Thyroid gland (tissue), 4 donors: ENCODE results near the gene ERVFRD-1.

Source experiments
- POLR2A ChIP-seq, 2 donors: fragments of 450-650 bp; IDR thresholded peaks; one replicate each; pipeline ENCODE4 v1.6.1; 2017; ENCODE audit warnings: antibody characterized with exemption in 2 of 2, mild to moderate bottlenecking in 2 of 2, moderate library complexity in 1 of 2
- TF ChIP-seq, protein P1 (sequence below), 6 experiments: fragments of 200-600 bp in 3 of 6; fragments of 450-650 bp in 3 of 6; sonication (generic) in 3 of 6; IDR thresholded peaks; one replicate each; pipeline ENCODE4 v1.5.1; 2016 to 2019; ENCODE audit warnings: antibody characterized with exemption in 6 of 6, mild to moderate bottlenecking in 2 of 6, inconsistent platforms in 1 of 6, moderate library complexity in 1 of 6

DNA sequence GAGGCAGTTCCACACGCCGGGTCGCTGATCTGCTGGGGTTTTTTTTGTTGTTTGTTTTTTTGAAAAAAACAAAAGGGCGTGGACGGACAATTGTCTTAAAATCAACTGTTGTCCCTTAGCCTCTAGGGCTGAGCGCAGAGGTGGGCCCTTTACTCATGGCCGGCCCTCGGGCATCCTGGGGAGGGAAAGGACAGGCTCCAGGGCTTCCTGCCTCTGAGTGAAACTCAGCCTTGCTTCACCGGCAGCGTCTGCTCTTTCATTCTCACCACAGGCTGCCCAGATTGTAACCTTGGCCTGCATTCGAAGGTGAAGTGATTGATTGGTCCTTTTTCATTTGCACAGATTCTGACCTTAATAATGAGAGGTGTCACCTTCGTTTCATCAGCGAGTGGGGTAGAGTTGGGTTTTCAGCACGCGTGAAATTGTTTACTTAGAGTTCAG, 17.1 kb downstream of the ERVFRD-1 start:
- TF ChIP-seq, protein P1, sequence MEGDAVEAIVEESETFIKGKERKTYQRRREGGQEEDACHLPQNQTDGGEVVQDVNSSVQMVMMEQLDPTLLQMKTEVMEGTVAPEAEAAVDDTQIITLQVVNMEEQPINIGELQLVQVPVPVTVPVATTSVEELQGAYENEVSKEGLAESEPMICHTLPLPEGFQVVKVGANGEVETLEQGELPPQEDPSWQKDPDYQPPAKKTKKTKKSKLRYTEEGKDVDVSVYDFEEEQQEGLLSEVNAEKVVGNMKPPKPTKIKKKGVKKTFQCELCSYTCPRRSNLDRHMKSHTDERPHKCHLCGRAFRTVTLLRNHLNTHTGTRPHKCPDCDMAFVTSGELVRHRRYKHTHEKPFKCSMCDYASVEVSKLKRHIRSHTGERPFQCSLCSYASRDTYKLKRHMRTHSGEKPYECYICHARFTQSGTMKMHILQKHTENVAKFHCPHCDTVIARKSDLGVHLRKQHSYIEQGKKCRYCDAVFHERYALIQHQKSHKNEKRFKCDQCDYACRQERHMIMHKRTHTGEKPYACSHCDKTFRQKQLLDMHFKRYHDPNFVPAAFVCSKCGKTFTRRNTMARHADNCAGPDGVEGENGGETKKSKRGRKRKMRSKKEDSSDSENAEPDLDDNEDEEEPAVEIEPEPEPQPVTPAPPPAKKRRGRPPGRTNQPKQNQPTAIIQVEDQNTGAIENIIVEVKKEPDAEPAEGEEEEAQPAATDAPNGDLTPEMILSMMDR (IDR thresholded peaks at IDR 0.05) = no peak
- TF ChIP-seq POLR2A (IDR thresholded peaks at IDR 0.05) = no peak
